Colonic mucosa (tissue), 4 donors: ENCODE results near the gene STXBP6. TPM values are rescaled to one million over a fixed set of nuclear protein-coding genes. Genes with fewer than 3 reads are reported as not detected.

Experiments used
- DNase-seq: peaks from one replicate; pipeline ENCODE4 v3.0.0-alpha.2; 2020
- H3K27ac ChIP-seq: fragments of 200-600 bp; one replicate; pipeline ENCODE4 v1.8.0; 2021
- H3K27me3 ChIP-seq: fragments of 200-600 bp; one replicate; pipeline ENCODE4 v1.8.0; 2021
- H3K36me3 ChIP-seq: fragments of 200-600 bp; one replicate; pipeline ENCODE4 v1.8.0; 2021
- H3K4me1 ChIP-seq: fragments of 200-600 bp; one replicate; pipeline ENCODE4 v1.8.0; 2021; ENCODE audit warnings: mild to moderate bottlenecking
- H3K4me3 ChIP-seq: fragments of 200-600 bp; one replicate; pipeline ENCODE4 v1.8.0; 2021
- H3K9ac ChIP-seq, 2 donors: one replicate each; pipeline ENCODE4 v1.7.0; 2013; ENCODE audit warnings: control low read depth in 2 of 2, low read depth in 2 of 2, low read length in 2 of 2
- H3K9me3 ChIP-seq: fragments of 200-600 bp; one replicate; pipeline ENCODE4 v1.8.0; 2021
- CTCF ChIP-seq: fragments of 200-600 bp; IDR thresholded peaks from one replicate; pipeline ENCODE4 v1.8.0; 2022; ENCODE audit warnings: antibody characterized with exemption, mild to moderate bottlenecking
- intact Hi-C: fragments of 100-400 bp; cut with DNase I; formaldehyde crosslinking; loops from one replicate; pipeline ENCODE4 v1.14.1; 2022
- total RNA-seq, 2 donors: library from RNA; stranded (reverse); fragmentation: NEBNext Ultra II Directional in 1 of 2; extraction: Animal tissue kit (Norgen Biotek cat#: 25700) in 1 of 2; gene quantifications; one replicate each; pipeline ENCODE4 v1.2.1, GENCODE V29; 2021
- donor health status: healthy.
- donor health status: DM: no; HTN: no; CAD: no.
- donor health status: DM: no; HTN: no; CAD: no.

The STXBP6 gene
- total RNA-seq, 2 donors from 2014 or later, result 23.7 to 26.1 TPM

DNA sequence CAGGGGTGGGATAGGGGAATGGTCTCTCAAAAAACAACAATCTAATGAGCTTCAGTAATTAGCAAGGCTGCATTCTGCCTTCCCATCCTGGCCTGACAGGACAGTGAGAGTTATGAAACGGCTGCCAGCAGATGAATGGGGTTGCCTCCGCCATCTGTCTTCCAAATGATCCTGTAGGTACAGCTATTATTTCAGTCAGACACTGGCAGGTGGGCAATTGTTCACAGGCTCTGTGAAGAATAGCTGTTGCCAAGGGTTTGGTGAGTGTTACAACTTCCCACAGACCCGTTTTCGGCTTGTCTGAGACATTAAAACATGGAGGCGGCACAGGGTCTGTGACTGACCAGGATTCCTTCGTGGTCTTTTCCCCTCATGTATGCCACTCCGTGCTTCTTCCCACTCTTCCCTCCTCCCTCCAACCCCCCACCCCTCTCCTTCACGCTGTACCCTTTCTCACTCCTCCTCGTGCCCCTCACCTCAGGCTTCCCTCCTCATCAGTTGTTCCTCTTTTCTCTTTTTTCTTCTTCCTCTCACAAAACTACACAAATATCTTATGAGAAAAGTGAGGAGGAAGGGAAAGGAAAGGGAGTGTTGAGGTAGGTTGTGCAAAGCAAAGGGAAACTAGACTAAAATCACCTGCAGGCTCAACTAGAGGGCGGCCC, 255.2 kb downstream of the STXBP6 start:
- no peak overlapping the region for H3K9ac ChIP-seq
- H3K9me3 ChIP-seq, result no peaks in the 10 kb centered on the region
- no peak for TF ChIP-seq CTCF
- no peaks in the 10 kb centered on the region for H3K4me1 ChIP-seq
- H3K36me3 ChIP-seq, result no peaks in the 10 kb centered on the region
- no peak for DNase-seq
- intact Hi-C loops, result no loop called here
- no peak overlapping the region for H3K27ac ChIP-seq
- H3K27me3 ChIP-seq, result no peaks in the 10 kb centered on the region
- no peak overlapping the region for H3K4me3 ChIP-seq

DNA sequence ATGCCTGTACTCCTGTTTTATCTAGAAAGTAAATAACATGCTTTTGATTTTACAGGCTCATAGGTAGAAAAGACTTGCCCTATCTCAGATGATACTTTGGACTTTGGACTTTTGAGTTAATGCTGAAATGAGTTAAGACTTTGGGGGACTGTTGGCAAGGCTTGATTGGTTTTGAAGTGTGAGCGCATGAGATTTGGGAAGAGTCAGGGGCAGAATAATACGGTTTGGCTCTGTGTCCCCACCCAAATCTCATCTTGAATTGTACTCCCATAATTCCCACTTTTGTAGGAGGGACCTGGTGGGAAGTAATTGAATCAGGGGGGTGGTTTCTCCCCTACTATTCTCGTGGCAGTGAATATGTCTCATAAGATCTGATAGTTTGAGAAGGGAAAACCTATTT, 259.8 kb downstream of the STXBP6 start:
- H3K4me1 ChIP-seq, result no peaks in the 10 kb centered on the region
- H3K9me3 ChIP-seq, result no peaks in the 10 kb centered on the region
- H3K9ac ChIP-seq, result no peak overlapping the region
- H3K27me3 ChIP-seq, result no peaks in the 10 kb centered on the region
- H3K27ac ChIP-seq, result no peak overlapping the region
- intact Hi-C loops, result no loop called here
- no peak overlapping the region for H3K4me3 ChIP-seq
- no peaks in the 10 kb centered on the region for H3K36me3 ChIP-seq
- no peak for DNase-seq
- TF ChIP-seq CTCF, result no peak

DNA sequence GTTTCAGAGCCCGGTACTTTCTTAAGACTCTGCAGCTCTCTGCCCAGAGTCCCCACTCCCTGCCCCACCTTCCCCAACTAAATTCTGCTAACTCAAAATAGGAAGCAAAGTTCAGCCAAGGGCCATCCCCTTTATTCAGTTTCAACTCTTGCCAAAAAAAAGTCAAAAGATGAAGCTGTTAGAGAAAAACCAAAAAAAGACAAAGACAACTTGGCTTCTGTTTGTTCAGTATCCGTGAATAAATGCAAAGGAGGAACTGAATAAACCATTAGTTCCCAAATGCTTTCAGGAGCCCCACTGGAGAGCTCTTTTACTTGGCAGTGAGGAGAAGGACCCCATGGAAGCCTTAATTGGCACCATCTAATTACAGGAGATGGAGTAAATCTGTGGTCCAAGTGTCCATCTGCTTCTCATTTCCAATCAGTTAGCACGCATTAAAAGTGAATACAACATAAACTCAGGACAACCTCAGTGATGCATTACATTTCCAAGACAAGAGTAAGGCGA, 260.5 kb downstream of the STXBP6 start:
- no peak overlapping the region for H3K27ac ChIP-seq
- intact Hi-C loops, result no loop called here
- no peaks in the 10 kb centered on the region for H3K9me3 ChIP-seq
- H3K4me1 ChIP-seq, result no peaks in the 10 kb centered on the region
- H3K4me3 ChIP-seq, result no peak overlapping the region
- no peaks in the 10 kb centered on the region for H3K27me3 ChIP-seq
- no peak for DNase-seq
- no peaks in the 10 kb centered on the region for H3K36me3 ChIP-seq
- TF ChIP-seq CTCF, result no peak
- no peak overlapping the region for H3K9ac ChIP-seq

- no peak overlapping the region for H3K4me3 ChIP-seq
- no peaks in the 10 kb centered on the region for H3K9me3 ChIP-seq
- no peak for TF ChIP-seq CTCF
- no peaks in the 10 kb centered on the region for H3K36me3 ChIP-seq
- no peak overlapping the region for H3K27ac ChIP-seq
- no peak overlapping the region for H3K9ac ChIP-seq
- intact Hi-C loops, result no loop called here
- no peak for DNase-seq
- H3K4me1 ChIP-seq, result no peaks in the 10 kb centered on the region
- no peaks in the 10 kb centered on the region for H3K27me3 ChIP-seq
Observed at GRCh38 chr14:24785698-24786097, 264.2 kb downstream of the STXBP6 start.

DNA sequence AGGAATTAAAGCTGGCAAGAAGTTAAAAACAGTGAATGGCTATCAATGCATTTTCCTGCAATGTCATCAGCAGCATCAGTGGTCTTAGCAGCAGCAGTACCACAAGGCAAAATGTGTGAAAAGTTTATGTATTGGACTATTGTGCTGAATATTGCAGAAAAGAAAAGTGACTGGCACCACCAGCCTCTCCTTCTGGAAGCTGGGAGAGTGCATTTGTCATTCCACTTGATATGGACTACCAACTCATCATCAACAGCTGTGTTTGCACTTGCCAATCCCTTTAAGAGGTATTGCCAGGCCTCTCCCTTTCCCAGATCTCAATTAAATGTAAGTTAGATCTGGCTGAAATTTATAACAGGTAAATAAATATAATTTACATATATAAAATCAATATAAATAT, 265.0 kb downstream of the STXBP6 start:
- no peaks in the 10 kb centered on the region for H3K4me1 ChIP-seq
- no peaks in the 10 kb centered on the region for H3K27me3 ChIP-seq
- H3K9me3 ChIP-seq, result no peaks in the 10 kb centered on the region
- no peak overlapping the region for H3K9ac ChIP-seq
- H3K4me3 ChIP-seq, result no peak overlapping the region
- no peak for TF ChIP-seq CTCF
- intact Hi-C loops, result no loop called here
- H3K36me3 ChIP-seq, result no peaks in the 10 kb centered on the region
- no peak for DNase-seq
- no peak overlapping the region for H3K27ac ChIP-seq
